ENCODE measurements around the gene PXT1. TPM values are rescaled to one million over a fixed set of nuclear protein-coding genes. Genes with fewer than 3 reads are reported as not detected.
A peak's percentile ranks its signal among the peaks of the same experiment; 100 is the strongest.

Gene PXT1
- total and polyA plus RNA-seq, 9 of the 15 experiments (the other 6 are each of a cell fraction or from before 2014, with no cell fraction given): 0.09 to 0.11 (median 0.10) TPM; not detected in 5

GRCh38 chr6:36382976-36383375, 59.7 kb downstream of the PXT1 start (continued):
- TF ChIP-seq PRDM10 (IDR thresholded peaks at IDR 0.05; ENCODE audit: partially characterized antibody): no peak
- TF ChIP-seq RBM34 (IDR thresholded peaks at IDR 0.05; ENCODE audit: borderline replicate concordance, insufficient read depth, low read length): no peak
- TF ChIP-seq SOX6 (IDR thresholded peaks at IDR 0.05): no peak
- no peak for TF ChIP-seq ZNF384 (IDR thresholded peaks at IDR 0.05; ENCODE audit: low read depth, low read length)

- 8% methylated on average over 9 of the region's 9 CpGs for WGBS (ENCODE audit: insufficient coverage, low coverage, missing lambda C conversion rate)
- POLR2A ChIA-PET: interaction anchor here (0.5 to 1.6 kb wide), 8 partner anchors 8 to 1249 kb away, joined by 3 to 7 read pairs (median 3); no protein-coding TSS in a partner anchor
- H3K27me3 ChIP-seq (ENCODE audit: control insufficient read depth in 2 of 2, insufficient read depth in 2 of 2, low read length in 2 of 2): peaks cover 39 to 60% of the 10 kb centered on the region in 2 experiments; a peak in 4 of 5 replicates
- no peak for DNase-seq (ENCODE audit: extremely low read depth in 1 of 4, low spot score in 3 of 4)
- no peak overlapping the region for H2AFZ ChIP-seq (ENCODE audit: low read depth, low read length)
- no peaks in the 10 kb centered on the region for H3K79me2 ChIP-seq (ENCODE audit: control insufficient read depth, insufficient read depth, low read length)
- ATAC-seq: no peak
- H3K27ac ChIP-seq (ENCODE audit: extremely low read depth, low read depth, low read length): no peak overlapping the region
- in situ Hi-C loops (cut with MboI) (no loop called here), intact Hi-C loops (cut with micrococcal nuclease) (no loop called here)
- CTCF ChIA-PET (ENCODE audit: low intra/inter-chr PET ratio): no interaction called here
- H3K4me3 ChIP-seq: no peak overlapping the region
- H3K4me1 ChIP-seq (replicated peaks in 1 of 2; ENCODE audit: control insufficient read depth in 2 of 2, insufficient read depth in 2 of 2, low read length in 2 of 2): peaks cover 0 to 2% of the 10 kb centered on the region in 2 experiments; a peak in 2 of 5 replicates
- no TSS peak for BruUV-seq (replicated peaks)
- H4K20me1 ChIP-seq (replicated peaks; ENCODE audit: control insufficient read depth, insufficient read depth, low read length): no peaks in the 10 kb centered on the region; the same call in 1 of the 2 replicates
- H3K9me1 ChIP-seq (ENCODE audit: control insufficient read depth, insufficient read depth, low read length): no peaks in the 10 kb centered on the region
- H3K4me2 ChIP-seq (ENCODE audit: insufficient read depth, low read length): no peak overlapping the region
- FAIRE-seq: no peak
- no peaks in the 10 kb centered on the region for H3K36me3 ChIP-seq (ENCODE audit: control insufficient read depth, insufficient read depth, low read length)
- no peaks in the 10 kb centered on the region for H3K9me3 ChIP-seq (replicated peaks; ENCODE audit: control insufficient read depth, insufficient read depth, low read depth, low read length)
- no peak overlapping the region for H3K9ac ChIP-seq (ENCODE audit: insufficient read depth in 1 of 2, low read depth in 2 of 2, low read length in 2 of 2)
- TF ChIP-seq PRDM10 (IDR thresholded peaks at IDR 0.05; ENCODE audit: partially characterized antibody) (peak; percentile 25), TFAM (CRISPR knock-in tag; conservative IDR thresholded peaks at IDR 0.05) (no peak), CHD4 (IDR thresholded peaks at IDR 0.05; ENCODE audit: insufficient read depth, insufficient replicate concordance, low read depth, low read length, poor library complexity, severe bottlenecking) (no peak), NCOA6 (IDR thresholded peaks at IDR 0.05) (no peak), ILK (tag; IDR thresholded peaks at IDR 0.05; ENCODE audit: borderline replicate concordance, low read depth) (no peak), MEIS2 (IDR thresholded peaks at IDR 0.05; ENCODE audit: partially characterized antibody) (peak; percentile 57), RCOR1 (IDR thresholded peaks at IDR 0.05; ENCODE audit: borderline replicate concordance in 1 of 2, low read depth in 2 of 2, low read length in 2 of 2) (peak in 1 of 2 experiments; percentile 51; a peak in 1 of 4 replicates), FOXK1 (CRISPR knock-in tag; IDR thresholded peaks at IDR 0.05; ENCODE audit: borderline replicate concordance) (no peak), SOX6 (IDR thresholded peaks at IDR 0.05) (peak; percentile 83)
Measured at GRCh38 chr6:36381502-36382389, 60.9 kb downstream of the PXT1 start.
